ENCODE measurements around the gene MTOR. TPM values are rescaled to one million over a fixed set of nuclear protein-coding genes. Genes with fewer than 3 reads are reported as not detected.
"Not testable (repeated sequence)": the region's sequence is repeated elsewhere in the genome, so short reads cannot be mapped to it uniquely, and the experiment has no call there.

The MTOR gene
- total RNA-seq, 8 experiments from 2014 or later, result 27.9 to 59.9 (median 51.2) TPM

DNA sequence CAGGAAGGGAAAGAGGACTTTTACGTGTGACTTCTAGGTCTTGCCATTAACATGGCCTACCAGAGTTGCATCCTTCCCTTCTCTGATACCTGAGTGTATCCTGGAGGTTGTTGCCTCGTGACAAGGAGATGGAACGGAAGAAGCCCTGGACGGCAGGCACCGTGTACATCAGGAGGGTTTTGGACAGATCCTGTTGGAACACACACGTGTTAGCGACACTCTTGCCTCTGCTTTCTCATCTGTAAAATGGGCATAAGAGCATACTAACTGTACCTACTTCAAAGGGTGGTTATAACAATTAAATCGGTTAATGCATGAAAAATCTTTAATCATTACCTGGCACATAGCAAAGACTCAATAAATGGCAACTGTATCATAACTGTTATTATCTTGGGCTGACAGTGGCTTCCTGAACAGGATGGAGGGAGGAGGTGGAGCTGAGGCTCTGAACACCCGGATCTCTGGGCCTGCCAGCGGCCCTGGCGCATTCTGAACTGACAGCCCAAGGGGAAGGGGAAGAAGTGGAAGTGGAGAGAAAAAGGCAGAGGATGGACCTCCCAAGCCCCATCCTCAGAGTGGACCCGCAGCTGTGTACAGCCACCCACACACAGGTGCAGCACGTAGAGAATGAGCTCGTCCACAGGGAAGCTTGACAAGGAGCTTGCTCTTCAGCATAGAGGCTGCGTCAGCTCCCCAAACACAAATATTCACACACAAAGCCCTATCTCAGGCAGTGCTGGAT, 132.5 kb downstream of the MTOR start:
- in situ Hi-C loops (cut with MboI; ENCODE audit: low pct_unique_long_range_greater_than_20kb in 2 of 9, low sequenced_read_pairs in 9 of 9, unreplicated experiment in 9 of 9), result loop anchor here in 1 of 9 experiments (25.0 kb wide), 1 partner anchor 107 kb away; no protein-coding TSS in a partner anchor
- Histone ChIP-seq H3K27ac (no peak overlapping the region), H3K4me1 (replicated peaks in 1 of 2) (no peaks in the 10 kb centered on the region), H3K4me3 (no peak overlapping the region)
- no peak for ATAC-seq (replicated peaks in 6 of 8)
- whole genome bisulfite sequencing, 10 experiments, result 80 to 100% (median 95%) methylated on average over 1 to 13 of the region's 15 CpGs; no CpG with 5 or more reads in 2 of the 10 experiments

DNA sequence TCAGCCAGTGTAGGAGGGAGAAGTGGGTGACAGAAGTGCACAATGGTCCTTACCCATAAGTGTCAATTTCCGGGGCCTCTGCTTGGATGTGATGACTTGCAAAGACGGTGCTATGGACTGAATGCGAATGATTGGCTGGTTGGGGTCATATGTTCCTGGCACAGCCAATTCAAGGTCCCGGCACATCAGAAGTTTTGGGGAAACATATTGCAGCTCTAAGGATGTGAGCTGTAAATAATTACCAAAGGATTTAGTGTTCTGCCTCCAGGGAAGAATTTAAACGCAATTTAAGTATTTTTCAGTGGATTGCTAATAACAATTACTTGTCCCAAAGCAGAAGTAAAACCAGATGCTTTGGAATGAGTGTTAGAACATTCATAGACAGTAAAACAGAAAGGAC, 135.8 kb downstream of the MTOR start:
- H3K27ac ChIP-seq, result no peak overlapping the region
- no peak overlapping the region for H3K4me3 ChIP-seq
- peak in 2 of 8 experiments; percentile 16 to 26 for ATAC-seq (replicated peaks in 6 of 8)
- in situ Hi-C loops (cut with MboI; ENCODE audit: low pct_unique_long_range_greater_than_20kb in 2 of 9, low sequenced_read_pairs in 9 of 9, unreplicated experiment in 9 of 9), result loop anchor here in 1 of 9 experiments (25.0 kb wide), 1 partner anchor 111 kb away; no protein-coding TSS in a partner anchor
- no peaks in the 10 kb centered on the region for H3K4me1 ChIP-seq (replicated peaks in 1 of 2)
- 17 to 100% (median 82%) methylated on average over 1 to 5 of the region's 5 CpGs for WGBS, 10 experiments

DNA sequence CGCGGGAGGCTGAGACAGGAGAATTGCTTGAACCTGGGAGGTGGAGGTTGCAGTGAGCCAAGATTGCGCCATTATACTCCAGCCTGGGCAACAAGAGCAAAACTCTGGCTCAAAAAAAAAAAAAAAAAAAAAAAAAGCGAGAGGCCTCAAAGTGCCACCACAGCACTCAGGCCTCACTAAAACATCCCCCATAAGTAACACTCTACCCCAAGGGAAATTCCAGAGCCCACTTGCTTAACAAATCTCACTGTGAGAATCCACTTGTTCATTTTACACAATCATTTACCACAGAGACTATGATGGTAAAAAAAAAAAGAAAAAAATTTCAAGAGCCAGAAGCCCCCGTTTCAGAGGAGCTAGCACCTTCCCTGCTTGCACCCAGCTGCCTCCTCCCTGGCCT, 136.4 kb downstream of the MTOR start:
- WGBS, 10 experiments, result 71 to 100% (median 94%) methylated on average over 1 to 5 of the region's 5 CpGs; no CpG with 5 or more reads in 3 of the 10 experiments
- Histone ChIP-seq H3K4me1 (replicated peaks in 1 of 2) (no peaks in the 10 kb centered on the region), H3K27ac (no peak overlapping the region), H3K4me3 (no peak overlapping the region)
- no peak for ATAC-seq (replicated peaks in 6 of 8)
- in situ Hi-C loops (cut with MboI; ENCODE audit: low pct_unique_long_range_greater_than_20kb in 2 of 9, low sequenced_read_pairs in 9 of 9, unreplicated experiment in 9 of 9), result loop anchor here in 1 of 9 experiments (25.0 kb wide), 1 partner anchor 111 kb away; no protein-coding TSS in a partner anchor

DNA sequence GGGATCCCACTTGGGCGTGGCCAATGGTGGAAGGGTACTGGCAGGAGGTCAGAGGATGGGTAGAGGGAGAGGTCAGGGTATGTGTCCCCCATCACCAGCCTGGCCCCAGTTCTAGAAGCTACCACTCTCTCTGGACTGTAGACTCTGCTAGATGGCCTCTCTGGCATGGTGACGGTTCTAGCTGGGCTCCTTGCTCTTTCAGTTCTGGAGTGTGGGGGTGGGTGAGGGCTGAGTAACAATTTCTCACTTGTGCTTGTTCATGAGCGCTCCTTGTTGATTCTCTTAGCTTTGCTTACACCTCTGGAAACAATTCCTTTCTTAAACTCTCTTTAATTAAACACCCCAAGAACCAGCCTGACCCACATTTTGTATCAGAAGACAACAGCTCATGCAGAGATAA, 137.4 kb downstream of the MTOR start:
- 70 to 100% (median 95%) methylated on average over 1 to 3 of the region's 3 CpGs; no CpG with 5 or more reads in 3 of the 10 experiments for WGBS, 10 experiments
- in situ Hi-C loops (cut with MboI; ENCODE audit: low pct_unique_long_range_greater_than_20kb in 2 of 9, low sequenced_read_pairs in 9 of 9, unreplicated experiment in 9 of 9), result loop anchor here in 2 of 9 experiments (25.0 kb wide), 2 partner anchors 87 to 112 kb away; no protein-coding TSS in a partner anchor
- ATAC-seq (replicated peaks in 6 of 8), result no peak
- no peak overlapping the region for H3K27ac ChIP-seq
- H3K4me1 ChIP-seq (replicated peaks in 1 of 2), result no peaks in the 10 kb centered on the region
- no peak overlapping the region for H3K4me3 ChIP-seq

DNA sequence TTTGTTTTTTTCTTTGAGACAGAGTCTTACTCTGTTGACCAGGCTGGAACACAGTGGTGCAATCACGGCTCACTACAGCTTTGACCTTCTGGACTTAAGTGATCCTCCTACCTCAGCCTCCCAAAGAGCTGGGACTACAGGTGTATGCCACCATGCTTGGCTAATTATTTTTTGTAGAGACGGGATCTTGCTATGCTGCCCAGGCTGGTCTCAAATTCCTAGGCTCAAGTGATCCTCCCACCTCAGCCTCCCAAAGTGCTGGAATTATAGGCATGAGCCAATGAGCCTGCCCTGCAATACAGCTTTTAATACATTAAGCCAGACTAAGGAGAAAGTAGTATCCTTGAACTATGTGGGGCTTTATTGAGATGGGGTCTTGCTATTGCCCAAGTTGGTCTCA, 146.0 kb downstream of the MTOR start:
- 92 to 100% (median 100%) methylated on average over 1 to 2 of the region's 2 CpGs; no CpG with 5 or more reads in 2 of the 10 experiments for WGBS, 10 experiments
- no peak overlapping the region for H3K4me3 ChIP-seq
- in situ Hi-C loops (cut with MboI; ENCODE audit: low pct_unique_long_range_greater_than_20kb in 2 of 9, low sequenced_read_pairs in 9 of 9, unreplicated experiment in 9 of 9), result loop anchor here in 1 of 9 experiments (25.0 kb wide), 1 partner anchor 96 kb away; no protein-coding TSS in a partner anchor
- no peak for ATAC-seq (replicated peaks in 6 of 8)
- no peak overlapping the region for H3K27ac ChIP-seq
- H3K4me1 ChIP-seq (replicated peaks in 1 of 2), result no peaks in the 10 kb centered on the region

DNA sequence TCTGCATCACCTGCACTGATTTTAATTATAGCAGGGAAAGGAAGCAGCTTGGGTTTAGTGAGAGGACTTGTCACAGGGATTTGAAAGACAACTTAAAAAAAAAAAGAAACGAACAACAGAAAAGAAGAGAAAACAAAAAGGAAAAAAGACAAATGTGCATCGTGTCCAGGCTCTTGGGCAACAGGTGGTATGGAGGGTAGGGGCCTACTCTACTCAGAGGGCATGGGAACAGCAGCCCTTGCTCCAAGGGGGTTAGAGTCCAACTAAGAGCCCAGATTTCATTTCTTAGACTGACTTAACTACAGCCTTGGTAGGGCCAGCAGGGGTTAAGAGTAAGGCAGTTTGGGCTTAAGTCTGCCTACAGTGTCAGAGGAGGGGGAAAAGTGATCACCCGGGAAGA, 147.4 kb downstream of the MTOR start:
- WGBS, 10 experiments, result 59 to 100% (median 90%) methylated on average over 1 to 3 of the region's 3 CpGs
- in situ Hi-C loops (cut with MboI; ENCODE audit: low pct_unique_long_range_greater_than_20kb in 2 of 9, low sequenced_read_pairs in 9 of 9, unreplicated experiment in 9 of 9), result loop anchor here in 1 of 9 experiments (25.0 kb wide), 1 partner anchor 97 kb away; no protein-coding TSS in a partner anchor
- ATAC-seq (replicated peaks in 6 of 8), result no peak

DNA sequence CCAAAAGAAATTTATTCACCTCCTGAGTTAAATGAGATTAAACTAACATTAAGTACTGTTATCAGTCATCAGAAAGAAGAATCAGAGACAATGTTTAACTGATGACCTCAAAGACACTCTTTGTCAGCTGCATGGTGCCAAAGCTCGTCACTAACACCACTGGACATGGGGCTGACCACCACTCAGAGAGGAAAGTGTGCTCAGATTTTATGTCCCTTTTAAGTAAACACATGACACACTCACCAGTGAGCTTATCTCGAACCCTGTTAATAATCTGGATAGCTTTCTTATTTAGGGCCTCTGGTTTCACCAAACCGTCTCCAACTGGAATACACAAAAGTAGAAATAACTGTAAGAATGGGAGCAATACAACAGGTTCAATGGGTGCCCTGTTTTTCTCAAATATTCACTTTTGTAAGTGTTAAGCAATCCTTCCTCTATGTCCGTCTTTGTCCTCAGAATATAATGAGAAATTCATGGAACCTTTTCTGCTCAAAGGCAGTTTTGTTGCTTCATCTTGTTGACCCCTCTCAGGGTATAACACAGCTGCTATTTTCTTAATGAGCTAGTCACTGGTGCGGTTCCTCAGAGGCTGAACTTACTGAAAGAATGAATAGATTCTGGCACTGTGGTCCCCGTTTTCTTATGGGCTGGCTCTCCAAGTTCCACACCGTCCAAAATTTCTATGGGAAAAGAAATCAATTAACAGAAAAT, 153.1 kb downstream of the MTOR start:
- Histone ChIP-seq H3K4me3 (no peak overlapping the region), H3K27ac (no peak overlapping the region), H3K4me1 (replicated peaks in 1 of 2) (no peaks in the 10 kb centered on the region)
- ATAC-seq (replicated peaks in 6 of 8), result no peak
- WGBS, 10 experiments, result 74 to 100% (median 91%) methylated on average over 2 to 7 of the region's 7 CpGs
- in situ Hi-C loops (cut with MboI; ENCODE audit: low pct_unique_long_range_greater_than_20kb in 2 of 9, low sequenced_read_pairs in 9 of 9, unreplicated experiment in 9 of 9), result loop anchor here in 1 of 9 experiments (25.0 kb wide), 1 partner anchor 103 kb away; no protein-coding TSS in a partner anchor

More for the DNA sequence above, 147.4 kb downstream of the MTOR start:
- no peak overlapping the region for H3K27ac ChIP-seq
- no peaks in the 10 kb centered on the region for H3K4me1 ChIP-seq (replicated peaks in 1 of 2)
- no peak overlapping the region for H3K4me3 ChIP-seq

DNA sequence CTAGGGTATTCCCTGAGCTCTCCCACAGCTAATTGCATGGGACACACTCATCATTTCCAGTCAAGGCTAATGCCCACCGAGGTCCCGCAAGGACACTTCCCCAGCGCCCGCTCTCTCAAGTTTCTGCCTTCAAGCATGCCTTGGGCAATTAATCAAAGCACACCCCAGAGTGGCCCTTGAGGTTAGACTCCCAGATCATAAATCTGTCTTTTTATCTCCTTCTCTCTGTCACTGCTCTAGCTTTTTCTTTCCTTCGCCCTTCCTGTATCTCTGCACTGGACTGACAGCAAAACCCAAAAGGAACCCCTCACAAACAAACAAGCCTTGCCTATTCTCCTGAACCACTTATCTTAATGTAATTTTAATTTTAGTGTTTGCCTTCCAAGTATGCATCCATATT, 154.8 kb downstream of the MTOR start:
- in situ Hi-C loops (cut with MboI; ENCODE audit: low pct_unique_long_range_greater_than_20kb in 2 of 9, low sequenced_read_pairs in 9 of 9, unreplicated experiment in 9 of 9), result loop anchor here in 1 of 9 experiments (25.0 kb wide), 1 partner anchor 105 kb away; no protein-coding TSS in a partner anchor
- 80 to 100% (median 93%) methylated on average over 1 to 5 of the region's 5 CpGs; no CpG with 5 or more reads in 1 of the 10 experiments for WGBS, 10 experiments
- no peaks in the 10 kb centered on the region for H3K4me1 ChIP-seq (replicated peaks in 1 of 2)
- no peak overlapping the region for H3K27ac ChIP-seq
- no peak overlapping the region for H3K4me3 ChIP-seq
- no peak for ATAC-seq (replicated peaks in 6 of 8)

DNA sequence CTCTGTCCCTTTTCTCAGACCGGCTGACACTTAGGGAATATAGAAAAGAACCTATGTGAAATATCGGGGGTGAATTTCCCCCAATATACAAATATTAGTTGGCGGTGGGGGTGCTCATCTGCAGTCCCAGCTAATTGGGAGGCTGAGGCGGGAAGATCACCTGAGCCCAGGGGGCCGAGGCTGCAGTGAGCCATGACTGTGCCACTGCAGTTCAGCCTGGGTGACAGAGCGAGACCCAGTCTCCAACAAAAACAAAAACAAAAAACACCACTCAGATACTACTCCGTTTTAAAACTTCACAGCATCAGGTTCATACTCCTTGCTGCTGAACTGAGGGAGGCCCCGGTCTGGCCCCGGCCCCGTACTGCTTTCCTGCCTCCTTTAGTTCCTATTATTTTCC, 156.8 kb downstream of the MTOR start:
- Histone ChIP-seq H3K27ac (no peak overlapping the region), H3K4me3 (no peak overlapping the region), H3K4me1 (replicated peaks in 1 of 2) (no peaks in the 10 kb centered on the region)
- WGBS, 10 experiments, result 75 to 100% (median 99%) methylated on average over 1 to 7 of the region's 10 CpGs; no CpG with 5 or more reads in 2 of the 10 experiments
- no peak for ATAC-seq (replicated peaks in 6 of 8)
- in situ Hi-C loops (cut with MboI; ENCODE audit: low pct_unique_long_range_greater_than_20kb in 2 of 9, low sequenced_read_pairs in 9 of 9, unreplicated experiment in 9 of 9), result loop anchor here in 1 of 9 experiments (25.0 kb wide), 1 partner anchor 107 kb away; no protein-coding TSS in a partner anchor

DNA sequence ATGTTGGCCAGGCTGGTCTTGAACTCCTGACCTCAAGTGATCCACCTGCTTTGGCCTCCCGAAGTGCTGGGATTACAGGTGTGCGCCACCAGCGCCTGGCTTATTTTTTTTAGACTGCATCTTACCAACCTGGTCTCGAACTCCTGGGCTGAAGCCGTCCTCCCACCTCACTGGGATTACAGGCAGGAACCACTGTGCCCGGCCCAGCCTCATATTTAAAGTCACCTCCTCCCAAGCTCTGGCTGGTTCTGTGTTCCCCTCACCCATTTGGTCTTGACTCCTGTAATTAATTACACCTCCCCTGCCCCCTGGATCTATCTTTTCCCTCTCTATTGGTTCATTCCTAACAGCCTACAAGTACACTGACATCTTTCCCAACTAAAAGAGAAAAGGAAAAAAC, 161.0 kb downstream of the MTOR start:
- H3K4me3 ChIP-seq, result no peak overlapping the region
- in situ Hi-C loops (cut with MboI; ENCODE audit: low pct_unique_long_range_greater_than_20kb in 2 of 9, low sequenced_read_pairs in 9 of 9, unreplicated experiment in 9 of 9), result loop anchor here in 1 of 9 experiments (25.0 kb wide), 1 partner anchor 111 kb away; no protein-coding TSS in a partner anchor
- 67 to 100% (median 92%) methylated on average over 2 to 6 of the region's 6 CpGs; no CpG with 5 or more reads in 2 of the 10 experiments for WGBS, 10 experiments
- H3K27ac ChIP-seq, result no peak overlapping the region
- no peak for ATAC-seq (replicated peaks in 6 of 8)
- peaks cover 8 to 10% of the 10 kb centered on the region in 2 donors for H3K4me1 ChIP-seq (replicated peaks in 1 of 2)

DNA sequence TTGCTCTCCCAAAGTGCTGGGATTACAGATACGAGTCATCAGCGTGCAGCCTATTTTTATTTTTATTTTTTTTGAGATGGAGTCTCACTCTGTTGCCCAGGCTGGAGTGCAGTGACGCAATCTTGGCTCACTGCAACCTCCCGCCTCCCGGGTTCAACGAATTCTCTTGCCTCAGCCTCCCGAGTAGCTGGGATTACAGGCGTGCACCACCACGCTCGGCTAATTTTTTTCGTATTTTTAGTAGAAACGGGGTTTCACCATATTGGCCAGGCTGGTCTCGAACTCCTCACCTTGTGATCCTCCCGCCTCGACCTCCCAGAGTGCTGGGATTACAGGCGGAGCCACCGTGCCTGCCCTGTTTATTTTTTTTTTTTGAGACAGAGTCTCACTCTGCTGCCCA, 161.5 kb downstream of the MTOR start:
- 85 to 100% (median 96%) methylated on average over 2 to 17 of the region's 17 CpGs; no CpG with 5 or more reads in 2 of the 10 experiments for WGBS, 10 experiments
- in situ Hi-C loops (cut with MboI; ENCODE audit: low pct_unique_long_range_greater_than_20kb in 2 of 9, low sequenced_read_pairs in 9 of 9, unreplicated experiment in 9 of 9), result loop anchor here in 1 of 9 experiments (25.0 kb wide), 1 partner anchor 111 kb away; no protein-coding TSS in a partner anchor
- H3K4me1 ChIP-seq (replicated peaks in 1 of 2), result peaks cover 8 to 10% of the 10 kb centered on the region in 2 donors
- not testable (repeated sequence) for H3K27ac ChIP-seq; H3K4me3 ChIP-seq; ATAC-seq (replicated peaks in 6 of 8)

DNA sequence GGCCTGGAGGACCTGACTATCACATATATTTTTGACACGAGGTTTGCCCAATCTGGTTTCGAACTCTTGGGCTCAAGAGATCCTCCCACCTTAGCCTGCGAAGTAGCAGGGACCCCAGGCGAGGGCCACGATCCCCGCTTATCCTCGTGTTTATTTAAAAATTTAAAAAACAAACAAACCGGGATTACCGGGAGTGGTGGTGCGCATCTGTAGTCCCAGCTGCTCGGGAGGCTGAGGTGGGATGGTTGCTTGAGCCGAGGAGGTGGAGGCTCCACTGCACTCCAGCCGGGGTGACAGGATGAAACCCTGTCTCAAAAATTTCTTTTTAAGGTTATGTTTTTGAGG, 162.2 kb downstream of the MTOR start:
- in situ Hi-C loops (cut with MboI; ENCODE audit: low pct_unique_long_range_greater_than_20kb in 2 of 9, low sequenced_read_pairs in 9 of 9, unreplicated experiment in 9 of 9), result loop anchor here in 1 of 9 experiments (25.0 kb wide), 1 partner anchor 112 kb away; no protein-coding TSS in a partner anchor
- Histone ChIP-seq H3K4me1 (replicated peaks in 1 of 2) (peaks cover 8 to 10% of the 10 kb centered on the region in 2 donors), H3K4me3 (peak overlapping the region; percentile 80 to 99 (median 92)), H3K27ac (peak overlapping the region; percentile 72 to 91)
- no peak for ATAC-seq (replicated peaks in 6 of 8)
- 39 to 100% (median 72%) methylated on average over 1 to 11 of the region's 13 CpGs; no CpG with 5 or more reads in 1 of the 10 experiments for WGBS, 10 experiments

Measured in motor neuron (in vitro differentiated cells).